GM03348 (cell line): Measurements from ENCODE around the gene FAM241A.
"Not testable (repeated sequence)": the region's sequence is repeated elsewhere in the genome, so short reads cannot be mapped to it uniquely, and the experiment has no call there.

Experiments used
- DNase-seq: peaks from one replicate; pipeline ENCODE4 v3.0.0; 2012; ENCODE audit warnings: low spot score

The FAM241A gene

DNA sequence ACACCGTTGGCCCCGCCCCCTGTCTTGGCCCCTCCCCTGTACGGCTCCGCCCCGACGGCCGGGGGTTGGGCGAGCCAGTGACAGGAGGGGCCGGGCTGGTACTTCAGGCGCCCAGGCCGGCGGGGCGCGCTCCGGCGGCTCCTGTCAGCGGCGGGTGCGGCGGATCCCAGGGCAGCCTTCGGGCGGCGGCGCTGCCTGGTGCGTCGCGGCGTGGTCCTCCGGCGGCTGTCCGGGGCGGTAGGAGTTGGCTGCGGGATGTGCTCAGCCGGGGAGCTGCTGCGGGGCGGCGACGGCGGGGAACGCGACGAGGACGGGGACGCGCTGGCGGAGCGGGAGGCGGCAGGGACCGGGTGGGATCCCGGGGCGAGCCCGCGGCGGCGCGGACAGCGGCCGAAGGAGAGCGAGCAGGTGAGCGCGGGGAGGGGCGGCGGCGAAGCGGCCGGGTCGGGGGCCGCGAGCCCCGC lies at the start of gene FAM241A:
Gene FAM241A, plus strand, starts transcription at position 129 of the 464 bp plus-strand sequence. Its CDS starts 127 bp downstream, at position 256.
- DNase-seq, result peak; percentile 99

DNA sequence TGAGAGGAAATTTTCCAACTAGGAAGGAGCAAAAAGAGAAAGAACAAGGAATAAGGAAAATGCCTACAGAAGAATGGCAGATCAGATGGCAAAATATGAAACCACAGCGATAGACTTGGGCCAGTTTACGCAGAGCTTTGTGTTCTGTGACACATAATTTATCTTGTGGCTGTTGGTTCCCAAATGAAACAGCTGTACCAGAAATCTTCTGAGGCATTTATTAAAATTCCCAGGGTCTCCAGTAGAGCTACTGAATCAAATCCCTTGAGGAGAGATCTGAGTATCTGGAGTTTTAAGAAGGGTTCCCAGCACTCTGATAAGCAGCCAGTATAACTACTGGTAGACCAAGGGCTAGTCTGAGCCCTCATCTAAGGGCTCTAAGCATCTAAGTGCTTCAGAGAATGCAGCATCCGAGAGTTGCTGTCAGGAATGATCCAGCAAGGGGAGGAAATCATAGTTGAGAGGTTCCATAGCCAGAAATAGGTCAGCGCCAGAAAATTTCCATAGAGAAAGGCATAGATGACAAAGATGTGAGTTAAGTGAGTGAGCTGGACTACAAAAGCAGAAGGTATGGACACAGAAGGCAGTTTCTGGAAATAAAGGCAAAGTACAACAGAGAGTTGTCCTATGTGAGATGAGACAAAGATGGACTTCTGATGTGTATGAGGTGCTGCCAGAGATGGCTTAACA lies 46.3 kb upstream of the FAM241A start:
- no peak for DNase-seq

DNA sequence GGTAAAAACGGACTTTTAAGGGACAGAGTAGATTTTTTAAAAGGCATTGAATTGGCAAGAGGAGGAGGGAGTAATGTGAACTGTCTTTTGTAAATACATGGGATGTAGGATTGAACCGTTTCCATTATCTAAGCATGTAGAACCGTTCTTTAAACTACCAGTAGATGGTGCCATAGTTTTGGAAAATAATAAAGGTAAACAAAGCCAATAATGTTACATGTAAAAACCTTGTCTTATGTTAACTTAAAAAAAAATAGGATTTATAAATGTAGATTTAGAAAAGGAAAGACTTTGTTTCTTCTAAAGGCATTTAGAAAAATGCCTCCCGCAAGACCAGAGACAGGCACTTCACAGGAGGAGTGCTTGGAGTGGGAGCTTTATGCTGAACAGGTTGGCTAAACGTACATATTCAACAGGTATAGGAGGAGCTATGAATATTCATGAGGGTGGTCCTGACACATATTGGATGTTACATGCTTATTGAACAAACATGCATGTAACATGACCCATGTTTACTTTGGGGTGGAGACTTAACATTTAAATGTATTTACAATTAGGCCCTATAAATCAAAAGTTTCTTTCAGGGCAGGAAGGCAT lies 45.5 kb upstream of the FAM241A start:
- DNase-seq, result peak; percentile 66

DNA sequence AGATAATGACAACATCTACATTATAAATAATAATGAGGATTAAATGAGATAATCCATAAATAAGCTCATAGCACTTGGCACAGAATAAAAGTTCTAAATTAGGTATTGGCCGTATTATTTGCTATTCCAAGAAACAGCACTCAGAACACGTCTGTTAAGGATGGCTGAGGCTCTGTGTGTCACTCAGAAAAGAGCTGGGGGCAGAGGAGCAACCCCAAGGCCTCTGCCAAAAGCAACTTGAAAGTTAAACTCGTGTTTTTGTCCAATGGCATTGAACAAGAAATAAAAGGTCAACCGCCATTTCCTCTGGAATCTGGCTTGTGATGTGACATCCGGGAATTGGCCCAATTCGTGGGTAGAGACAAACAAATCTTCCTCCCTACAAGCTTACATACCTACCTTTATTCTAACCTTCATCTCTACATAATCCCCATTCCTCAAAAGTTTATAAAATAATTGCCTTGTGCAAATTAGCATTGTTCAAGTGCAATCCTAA lies 42.3 kb upstream of the FAM241A start:
- DNase-seq, result no peak

DNA sequence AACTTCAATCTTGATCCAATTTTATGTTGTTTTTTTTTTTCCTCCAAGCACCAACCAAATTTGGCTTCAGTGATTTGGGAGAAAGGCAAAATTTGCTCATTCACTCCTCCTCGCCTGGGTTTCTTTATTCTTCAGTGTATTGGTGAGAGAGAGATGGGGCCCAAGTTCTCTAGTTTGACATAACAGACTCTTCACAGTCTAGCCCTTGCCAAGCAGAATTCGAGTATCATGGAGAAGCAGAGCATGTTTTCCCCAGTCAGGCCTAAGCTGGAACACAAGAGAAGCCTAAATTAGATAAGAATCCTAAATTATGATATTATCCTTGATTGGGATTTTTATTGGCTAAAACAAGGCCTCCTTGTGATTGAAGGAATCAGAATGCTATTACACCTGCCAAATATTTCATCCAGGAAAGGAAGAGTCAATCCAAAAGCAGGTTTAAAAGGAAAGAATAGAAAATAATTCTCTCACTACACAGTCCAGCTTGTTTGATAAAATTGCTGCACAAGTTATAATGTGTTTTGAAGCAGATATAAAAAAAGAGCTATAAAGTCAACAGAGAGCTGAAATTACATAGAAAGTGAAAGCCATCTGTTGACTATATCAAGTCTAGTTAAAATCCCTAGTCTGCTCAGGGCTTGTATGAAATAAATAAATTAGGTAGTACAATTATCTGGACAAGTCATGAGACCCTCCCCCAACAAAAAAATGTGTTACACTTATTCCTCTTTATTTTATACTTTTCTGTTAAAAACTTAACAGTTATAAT lies 39.9 kb upstream of the FAM241A start:
- no peak for DNase-seq

DNA sequence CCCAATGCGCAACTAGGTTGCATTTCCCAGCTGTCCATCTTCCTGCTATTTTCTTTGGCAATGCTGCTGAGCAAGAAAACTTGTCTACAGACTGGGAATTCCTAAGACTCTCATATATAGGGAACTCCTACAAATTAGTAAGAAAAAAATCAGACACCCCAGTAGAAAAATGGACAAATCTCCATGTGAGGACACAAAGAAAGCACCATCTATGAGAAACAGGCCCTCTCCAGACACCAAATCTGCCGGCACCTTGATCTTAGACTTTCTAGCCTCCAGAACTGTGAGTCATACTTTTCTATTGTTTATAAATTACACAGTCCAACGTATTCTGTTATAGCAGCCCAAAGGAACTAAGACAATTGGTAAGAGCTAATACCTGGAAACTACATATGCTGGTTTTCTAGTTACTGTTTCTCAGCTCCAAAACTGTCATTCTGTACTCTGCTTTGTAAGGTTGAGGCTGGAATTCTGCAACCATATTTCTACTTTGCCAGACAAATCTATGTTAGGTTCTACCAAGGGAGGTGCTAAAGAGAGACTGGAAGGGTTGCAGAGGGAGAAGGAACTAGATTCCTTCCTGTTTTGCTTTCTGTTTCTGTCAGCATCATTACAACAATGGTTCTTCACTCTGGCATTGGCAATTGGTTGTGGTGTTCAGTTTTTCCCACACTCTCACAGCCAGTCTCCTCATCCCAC lies 35.7 kb upstream of the FAM241A start:
- no peak for DNase-seq

DNA sequence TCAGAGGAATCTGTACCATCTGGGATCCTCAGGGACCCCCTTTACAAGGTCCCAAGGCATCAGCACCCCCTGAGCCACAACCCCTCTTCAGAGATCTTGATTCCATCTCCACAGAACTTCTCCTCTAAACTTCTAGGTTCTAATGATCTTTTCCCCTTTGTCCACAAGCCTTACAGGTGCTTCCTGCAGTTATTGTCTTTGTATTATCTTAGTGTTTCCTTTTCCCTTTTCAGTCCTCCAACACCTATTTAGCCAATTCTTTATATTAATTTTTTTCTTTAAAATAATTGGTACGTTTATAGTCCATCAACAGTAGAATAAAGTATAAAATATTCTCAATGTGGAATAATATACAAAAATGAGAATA lies 35.2 kb upstream of the FAM241A start:
- DNase-seq, result no peak

DNA sequence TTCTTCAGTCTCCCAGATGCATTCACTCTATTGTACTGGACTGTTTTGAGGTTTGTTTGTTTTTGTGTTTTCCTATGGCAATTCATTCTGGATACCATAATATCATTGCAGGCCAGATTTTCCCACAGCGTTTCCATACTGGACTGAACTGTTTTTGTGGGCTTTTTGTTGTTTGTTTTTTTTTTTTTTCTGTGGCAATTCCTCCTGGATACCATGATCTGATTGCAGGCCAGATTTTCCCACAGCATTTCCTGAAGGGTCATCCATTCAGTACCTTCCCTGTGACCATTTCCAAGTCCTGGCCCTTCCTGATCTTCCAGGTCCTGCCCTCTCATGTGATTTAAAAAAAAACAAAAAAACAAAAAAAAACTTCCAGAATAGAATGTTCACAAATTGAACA lies 33.9 kb upstream of the FAM241A start:
- DNase-seq, result no peak

DNA sequence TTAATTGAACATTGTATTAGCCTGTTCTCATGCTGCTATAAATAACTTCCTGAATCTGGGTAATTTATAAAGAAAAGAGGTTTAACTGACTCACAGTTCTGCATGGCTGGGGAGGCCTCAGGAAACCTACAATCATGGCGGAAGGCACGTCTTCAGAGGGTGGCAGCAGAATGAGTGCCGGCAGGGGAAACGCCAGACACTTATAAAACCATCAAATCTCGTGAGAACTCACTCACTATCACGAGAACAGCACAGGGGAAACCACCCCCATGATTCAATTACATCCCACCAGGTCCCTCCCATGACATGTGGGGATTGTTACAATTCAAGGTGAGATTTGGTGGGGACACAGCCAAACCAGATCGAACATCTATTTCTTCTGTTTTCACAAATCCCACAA lies 33.2 kb upstream of the FAM241A start:
- DNase-seq, result not testable (repeated sequence)

DNA sequence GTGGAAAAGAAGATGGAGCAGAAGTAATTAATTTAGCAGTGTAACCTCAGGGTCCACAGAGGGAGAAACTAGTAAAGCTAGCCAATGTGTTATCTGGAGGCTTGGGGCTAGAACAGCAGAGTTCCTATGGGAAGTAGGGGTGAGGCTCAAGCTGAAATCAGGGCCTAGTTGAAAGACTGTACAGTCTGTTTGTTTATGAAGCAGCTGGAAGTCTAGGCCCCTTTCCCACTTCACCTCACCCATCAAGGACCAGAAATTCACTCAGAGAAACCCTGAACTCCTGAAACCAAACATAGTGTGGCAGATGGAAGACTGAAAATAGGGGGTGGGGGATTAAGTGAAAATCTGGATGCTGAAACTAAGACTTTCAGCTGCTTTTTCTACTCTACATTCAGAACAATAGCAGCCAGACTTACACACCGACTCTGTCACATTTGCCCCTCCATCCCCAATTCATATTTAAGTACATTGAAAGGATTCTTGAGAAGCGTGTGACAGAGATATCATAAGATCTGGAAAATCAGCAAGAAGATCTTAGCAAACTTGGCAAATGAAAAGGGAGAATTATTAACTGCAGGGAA lies 32.6 kb upstream of the FAM241A start:
- DNase-seq, result no peak

DNA sequence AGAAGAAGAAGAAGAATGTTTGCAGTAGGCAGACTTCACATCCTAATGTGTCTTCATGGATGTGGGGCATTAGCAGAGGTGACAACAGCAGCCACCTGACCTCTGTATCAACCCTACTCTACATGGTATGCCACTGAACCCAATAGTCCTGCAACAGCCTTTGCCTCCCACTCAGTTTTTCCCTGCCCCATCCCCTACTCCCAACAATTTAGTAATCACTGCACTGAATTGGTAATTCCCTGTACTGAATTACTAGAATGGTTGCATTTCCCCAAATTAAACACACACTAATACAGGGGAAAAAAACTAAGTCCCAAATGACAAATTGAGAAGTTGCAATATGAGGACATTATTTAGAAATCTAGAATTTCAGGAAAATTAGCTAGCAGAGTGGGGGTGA lies 31.4 kb upstream of the FAM241A start:
- DNase-seq, result no peak

DNA sequence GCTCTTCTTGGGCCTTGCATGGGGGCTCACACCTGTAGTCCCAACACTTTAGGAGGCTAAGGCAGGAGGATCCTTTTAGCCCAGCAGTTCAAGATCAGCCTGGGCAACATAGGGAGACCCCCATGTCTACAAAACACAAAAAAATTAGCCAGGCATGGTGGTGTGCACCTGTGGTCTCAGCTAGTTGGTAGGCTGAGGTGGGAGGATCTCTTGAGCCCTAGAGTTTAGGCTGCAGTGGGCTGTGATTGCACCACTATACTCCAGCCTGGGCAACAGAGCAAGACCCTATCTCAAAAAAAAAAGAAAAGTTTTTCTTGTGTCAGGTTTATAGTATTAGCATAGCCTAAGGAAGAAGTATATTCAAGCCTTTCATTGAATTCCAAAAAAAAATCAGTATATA lies 30.8 kb upstream of the FAM241A start:
- no peak for DNase-seq

DNA sequence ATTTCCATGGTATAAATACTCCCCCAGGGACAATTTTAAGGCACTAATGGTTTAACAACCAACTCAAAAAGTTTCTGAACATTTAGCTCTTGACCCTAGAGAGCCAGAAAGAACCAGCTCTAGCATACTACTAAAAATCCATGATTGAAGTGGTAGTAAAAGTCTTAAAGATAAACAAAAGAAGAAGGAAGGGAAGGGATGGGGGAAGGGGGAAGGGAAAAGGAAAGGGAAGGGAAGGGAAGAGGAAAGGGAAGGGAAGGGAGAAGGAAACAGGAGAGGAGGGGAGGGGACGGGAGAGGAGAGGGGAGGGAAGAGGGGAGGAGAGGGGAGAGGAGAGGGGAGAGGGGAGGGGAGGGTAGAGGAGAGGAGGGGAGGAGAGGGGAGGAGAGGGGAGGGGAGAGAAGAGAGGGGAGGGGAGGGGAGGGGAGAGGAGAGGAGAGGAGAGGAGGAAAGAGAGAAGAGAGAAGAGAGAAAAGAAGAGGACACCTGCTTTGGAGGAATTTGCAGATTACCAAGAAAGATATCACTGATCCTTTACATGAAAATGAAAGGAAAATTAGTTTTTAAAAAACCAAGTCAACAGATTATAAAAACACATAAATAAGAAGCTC lies 26.4 kb upstream of the FAM241A start:
- DNase-seq, result no peak

DNA sequence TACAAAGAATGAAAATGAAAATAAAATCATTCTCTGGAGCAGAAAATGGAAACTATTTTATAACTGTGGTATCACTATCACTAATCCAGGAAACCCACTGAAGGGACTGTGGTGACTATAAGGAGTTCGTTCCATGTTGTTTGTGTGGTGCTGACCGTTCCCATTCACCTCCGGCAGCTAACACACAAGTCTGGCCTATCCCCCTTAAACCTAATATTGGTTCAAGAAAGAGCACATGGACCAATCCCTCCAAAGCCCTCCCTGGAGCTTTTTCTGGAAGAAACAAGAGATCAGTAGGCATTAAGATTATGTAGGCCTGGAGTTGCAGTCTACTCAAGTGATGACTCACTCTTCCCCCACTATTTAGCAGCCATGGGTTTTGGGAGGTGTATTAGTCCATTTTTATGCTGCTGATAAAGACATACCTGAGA lies 25.9 kb upstream of the FAM241A start:
- no peak for DNase-seq

DNA sequence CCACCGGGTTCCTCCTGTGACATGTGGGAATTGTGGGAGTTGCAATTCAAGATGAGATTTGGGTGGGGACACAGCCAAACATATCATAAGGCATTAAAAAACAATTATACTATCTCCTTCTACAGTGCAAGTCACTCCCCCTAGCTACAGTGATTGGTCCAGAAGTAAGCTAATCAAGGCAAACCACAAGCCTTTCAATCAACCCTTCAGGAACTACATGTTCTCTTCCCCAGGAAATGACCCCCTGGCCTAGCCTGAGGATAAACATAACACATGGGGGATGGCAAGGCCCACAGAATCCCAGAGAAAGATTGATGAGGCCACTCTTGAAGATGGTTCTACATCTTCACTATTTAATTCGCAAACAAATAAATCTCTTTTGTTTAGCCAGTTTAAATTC lies 25.2 kb upstream of the FAM241A start:
- no peak for DNase-seq

DNA sequence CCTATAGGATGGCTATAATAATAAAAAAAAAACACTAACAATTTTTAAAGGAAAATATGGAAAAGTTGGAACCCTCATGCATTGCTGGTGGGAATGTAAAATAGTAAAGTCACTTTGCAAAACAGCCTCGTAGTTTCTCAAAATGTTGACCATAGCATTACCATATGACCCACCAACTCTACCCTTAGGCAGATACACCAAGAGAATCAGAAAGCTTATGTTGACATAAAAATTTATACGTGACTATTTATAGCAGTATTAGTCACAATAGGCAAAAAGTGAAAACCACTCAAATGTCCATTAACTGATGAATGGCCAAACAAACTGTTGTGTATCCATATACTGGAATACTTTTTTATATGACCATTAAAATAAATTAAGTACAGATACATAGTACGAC lies 19.8 kb upstream of the FAM241A start:
- no peak for DNase-seq

DNA sequence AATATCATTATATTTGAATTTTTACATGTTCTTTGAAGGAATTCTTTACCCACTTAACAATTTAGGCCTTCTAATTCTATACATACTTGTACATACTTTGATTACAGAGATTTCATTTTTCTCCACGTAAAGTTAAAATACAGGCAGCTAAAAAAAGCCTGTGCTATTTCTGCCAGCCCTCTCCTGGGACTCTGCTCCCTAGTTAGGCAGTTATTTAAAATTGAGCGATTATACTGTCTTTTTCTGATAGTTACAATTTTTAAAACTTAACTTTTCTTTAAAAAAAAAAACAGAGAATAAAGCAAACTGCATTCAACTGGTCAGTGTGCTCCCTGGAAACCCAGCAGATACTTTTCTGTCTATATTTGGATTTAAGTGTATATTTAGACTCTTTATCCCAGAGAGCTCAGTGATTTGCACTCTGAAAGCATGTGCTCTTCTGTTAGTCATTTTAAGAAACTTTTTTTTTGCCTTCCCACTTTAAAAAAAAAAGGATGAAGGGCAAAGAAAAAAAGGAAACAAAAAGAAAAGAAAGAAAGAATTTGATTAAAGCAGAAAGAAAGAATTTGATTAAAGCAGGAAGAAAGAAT lies 18.1 kb upstream of the FAM241A start:
- no peak for DNase-seq

DNA sequence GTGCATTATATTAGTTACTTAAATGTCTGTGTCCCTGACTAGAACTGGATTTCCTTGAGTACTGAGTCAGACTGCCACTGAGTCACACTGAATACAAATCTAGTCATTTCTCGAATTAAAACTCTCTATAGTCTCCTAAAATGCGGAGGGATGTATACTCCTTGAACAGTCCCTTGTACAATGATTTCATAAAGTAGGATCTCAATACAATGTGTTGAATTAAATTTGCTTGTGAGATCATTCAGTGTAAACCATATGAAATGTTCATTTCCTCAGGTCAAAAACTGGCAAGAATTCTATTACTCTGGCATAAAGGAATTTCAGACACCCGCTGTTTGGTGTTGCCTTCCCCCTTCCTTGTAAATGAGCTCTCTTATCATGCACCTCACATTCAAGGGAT lies 17.5 kb upstream of the FAM241A start:
- DNase-seq, result peak; percentile 11

DNA sequence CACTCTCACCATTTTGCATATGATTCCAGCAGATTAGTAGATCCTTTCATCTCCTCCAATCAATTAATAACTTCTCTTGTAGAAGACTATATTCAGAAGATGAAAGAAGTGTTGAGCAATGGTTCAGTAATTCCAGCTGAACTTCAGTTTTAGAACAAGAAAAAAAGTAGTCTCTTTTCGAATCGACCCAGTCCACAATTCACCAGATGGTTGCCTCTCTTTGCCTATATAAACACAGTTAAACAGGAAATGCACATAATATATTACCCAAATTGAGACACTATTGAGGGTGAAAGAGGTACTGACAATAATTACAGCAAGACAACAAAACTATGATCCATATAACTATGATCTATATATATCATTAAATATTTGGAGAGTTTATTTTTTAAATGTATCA lies 16.8 kb upstream of the FAM241A start:
- DNase-seq, result no peak

DNA sequence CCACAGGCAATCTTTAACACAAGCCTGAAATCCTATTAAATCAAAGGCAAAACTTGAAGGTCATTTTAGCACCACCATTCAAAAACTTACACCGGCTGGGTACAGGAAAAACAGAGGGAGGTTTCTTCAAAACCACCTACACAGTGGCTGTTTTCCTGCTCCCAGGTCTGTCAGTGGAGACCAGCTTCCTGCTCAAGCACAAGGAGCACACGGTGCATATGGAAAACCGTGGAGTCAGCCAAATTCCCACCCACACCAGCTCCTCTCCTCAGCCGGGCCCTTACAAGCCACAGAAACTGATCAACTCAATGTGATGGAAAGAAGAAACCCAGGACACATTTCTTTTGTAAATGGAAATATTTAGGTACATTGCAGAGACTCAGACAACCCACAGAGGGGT lies 14.3 kb upstream of the FAM241A start:
- DNase-seq, result peak; percentile 33

DNA sequence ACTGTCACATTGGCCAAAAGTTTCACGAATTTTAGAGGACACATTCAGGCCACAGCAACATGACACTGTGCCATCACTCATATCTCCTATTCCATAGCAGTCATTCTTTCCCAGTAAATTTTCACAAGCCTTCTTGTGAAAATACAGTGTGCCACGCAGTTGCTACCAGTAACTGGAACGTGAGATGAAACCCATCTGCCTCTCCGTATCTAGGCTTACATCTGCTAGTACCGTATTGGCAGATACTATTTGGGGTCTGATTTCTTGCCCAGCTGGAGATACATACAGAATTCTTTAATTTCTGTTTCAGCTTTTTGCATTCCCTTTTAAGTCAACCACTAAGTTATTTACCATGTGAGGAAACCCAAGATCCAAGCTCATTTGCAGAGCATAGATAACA lies 8.7 kb upstream of the FAM241A start:
- no peak for DNase-seq
